AG04449 (cell line): ENCODE results near the gene MSI2.

ENCODE experiments used
- CTCF ChIA-PET: fragments of 350-600 bp; formaldehyde crosslinking; extraction: SDS; loops from one replicate; lab custom pipeline; 2021; ENCODE audit warnings: antibody characterized with exemption; lab: Yijun Ruan, JAX
- POLR2A ChIA-PET: fragments of 400-600, 350-600 bp; formaldehyde crosslinking; extraction: SDS; loops from one replicate; lab custom pipeline; 2020; ENCODE audit warnings: antibody characterized with exemption, inconsistent platforms; lab: Yijun Ruan, JAX
- DNase-seq: peaks from one replicate; pipeline ENCODE4 v3.0.0-alpha.2; 2010; ENCODE audit warnings: low read depth, low spot score
- H3K4me3 ChIP-seq: 2 replicates; pipeline ENCODE4 v1.5.1; 2011; ENCODE audit warnings: low read depth, mild to moderate bottlenecking, control low read depth, low read length
- CTCF ChIP-seq: IDR thresholded peaks from one replicate; pipeline ENCODE4 v1.5.1; 2011; ENCODE audit warnings: mild to moderate bottlenecking, moderate library complexity, low read length, control low read depth, inconsistent platforms; ENCODE audit not compliant: insufficient read depth; ENCODE audit errors: missing control alignments

The MSI2 gene

GRCh38 chr17:57391857-57392471, 135.6 kb downstream of the MSI2 start:
- no peak for TF ChIP-seq CTCF
- H3K4me3 ChIP-seq, result no peak overlapping the region
- DNase-seq, result no peak
- ChIA-PET CTCF (interaction anchor here (1.1 kb wide), 1 partner anchor 149 kb away, joined by 3 read pairs; no protein-coding TSS in a partner anchor), POLR2A (no interaction called here)

- ChIA-PET POLR2A (no interaction called here), CTCF (interaction anchor here (1.1 kb wide), 1 partner anchor 151 kb away, joined by 3 read pairs; no protein-coding TSS in a partner anchor)
- no peak overlapping the region for H3K4me3 ChIP-seq
- no peak for DNase-seq
- TF ChIP-seq CTCF, result no peak
These were observed 137.0 kb downstream of the MSI2 start for GRCh38 chr17:57393368-57393767.

GRCh38 chr17:57394375-57394774, 138.1 kb downstream of the MSI2 start:
- ChIA-PET POLR2A (no interaction called here), CTCF (no interaction called here)
- DNase-seq, result no peak
- no peak overlapping the region for H3K4me3 ChIP-seq
- TF ChIP-seq CTCF, result no peak

- ChIA-PET POLR2A (no interaction called here), CTCF (interaction anchor here (0.6 kb wide), 1 partner anchor 10 kb away, joined by 3 read pairs; no protein-coding TSS in a partner anchor)
- DNase-seq, result no peak
- H3K4me3 ChIP-seq, result no peak overlapping the region
- TF ChIP-seq CTCF, result no peak
These were observed 139.5 kb downstream of the MSI2 start for GRCh38 chr17:57395721-57396321.

- DNase-seq, result no peak
- POLR2A ChIA-PET, result no interaction called here
- no peak overlapping the region for H3K4me3 ChIP-seq
- CTCF ChIA-PET, result interaction anchor here (0.6 kb wide), 1 partner anchor 9 kb away, joined by 3 read pairs; no protein-coding TSS in a partner anchor
- no peak for TF ChIP-seq CTCF
These were observed 140.2 kb downstream of the MSI2 start for GRCh38 chr17:57396511-57396921.

GRCh38 chr17:57397402-57397801, 141.1 kb downstream of the MSI2 start:
- no peak overlapping the region for H3K4me3 ChIP-seq
- ChIA-PET POLR2A (no interaction called here), CTCF (no interaction called here)
- no peak for TF ChIP-seq CTCF
- no peak for DNase-seq
